Measurements from ENCODE around the gene PAFAH2.
A peak's percentile ranks its signal among the peaks of the same experiment; 100 is the strongest.

The PAFAH2 gene

DNA sequence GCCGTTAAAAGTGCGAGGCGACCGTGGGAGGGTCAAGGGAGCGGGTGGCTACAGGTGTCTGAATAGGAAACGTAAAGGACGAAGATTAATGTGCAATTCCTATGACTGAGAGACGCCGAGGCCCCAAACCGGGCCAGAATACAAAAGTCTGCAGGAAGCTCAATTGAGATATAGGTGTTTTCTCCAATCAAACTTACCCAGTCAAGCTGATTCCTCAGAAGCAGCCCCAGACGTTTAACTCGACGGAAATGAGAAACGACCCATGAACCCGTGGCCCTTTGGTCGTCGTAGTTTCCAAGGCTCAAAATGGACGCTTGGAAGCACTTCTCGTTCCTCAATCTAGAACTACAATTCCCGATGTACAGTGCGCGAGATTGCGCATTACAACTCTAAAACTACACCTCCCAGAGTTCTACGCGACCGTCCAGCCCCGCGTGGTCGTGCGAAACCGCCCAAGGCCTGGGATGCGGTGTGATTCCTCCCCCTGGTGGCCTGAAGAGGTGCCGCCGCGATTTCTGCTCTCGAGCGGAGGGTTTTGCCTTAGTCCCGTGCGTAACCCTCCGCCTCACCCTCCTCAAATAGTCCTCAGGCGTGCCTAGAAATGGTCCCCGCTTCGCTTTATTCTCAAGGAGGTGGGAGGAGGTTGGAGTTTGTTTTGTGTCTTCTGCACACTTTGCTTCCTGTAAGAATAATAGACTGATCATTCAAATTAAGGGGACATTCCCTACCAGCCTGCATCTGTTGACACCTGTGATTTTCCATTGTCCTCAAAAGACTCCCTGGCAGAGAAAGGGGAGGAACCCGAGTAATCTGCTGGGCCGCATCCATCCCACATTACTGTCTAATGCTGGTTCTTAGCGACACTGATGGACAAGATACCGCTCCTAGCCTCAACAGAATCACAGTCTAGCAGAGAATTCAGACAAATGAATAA is at the start of gene PAFAH2:
PAFAH2 (minus strand) TSS at position 236 of the 934 bp plus-strand sequence. CDS start 7,247 bp downstream, outside the sequence.
- peak; percentile 97 for DNase-seq

- no peak for DNase-seq
These were observed 49.5 kb upstream of the PAFAH2 start for GRCh38 chr1:26047278-26047874.

- DNase-seq = no peak
These were observed 48.6 kb upstream of the PAFAH2 start for GRCh38 chr1:26046246-26047095.

DNA sequence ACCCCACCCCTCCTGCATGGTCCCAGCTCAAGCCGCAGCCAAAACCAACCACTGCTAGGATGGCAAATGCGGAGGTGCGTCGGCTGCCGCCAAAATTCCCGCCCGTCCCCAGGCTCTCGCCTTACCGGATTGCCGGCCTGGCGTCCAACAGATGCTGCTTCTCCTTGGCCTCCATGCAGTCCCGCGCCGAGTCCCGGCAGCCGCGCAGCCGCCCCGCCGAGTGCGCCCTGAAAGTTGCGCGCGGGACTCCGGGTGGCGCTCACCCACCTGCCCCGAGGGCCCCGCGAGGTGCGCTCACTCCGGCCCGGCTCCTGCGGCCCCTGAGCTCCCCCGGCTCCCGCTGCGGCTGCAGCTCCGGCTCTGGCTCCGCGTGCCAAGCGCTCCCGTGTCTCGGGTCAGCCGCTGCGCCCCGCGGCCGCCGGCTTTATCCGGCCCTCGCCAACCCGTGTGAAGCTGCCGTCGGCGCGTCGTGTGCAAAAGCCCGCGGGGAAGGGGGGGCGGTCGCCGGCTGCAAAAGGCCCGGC is 47.9 kb upstream of the PAFAH2 start, which contains the start of gene SLC30A2:
SLC30A2 (minus strand) TSS at position 397 of the 524 bp plus-strand sequence; CDS start at position 175, 222 bp downstream.
- no peak for DNase-seq

DNA sequence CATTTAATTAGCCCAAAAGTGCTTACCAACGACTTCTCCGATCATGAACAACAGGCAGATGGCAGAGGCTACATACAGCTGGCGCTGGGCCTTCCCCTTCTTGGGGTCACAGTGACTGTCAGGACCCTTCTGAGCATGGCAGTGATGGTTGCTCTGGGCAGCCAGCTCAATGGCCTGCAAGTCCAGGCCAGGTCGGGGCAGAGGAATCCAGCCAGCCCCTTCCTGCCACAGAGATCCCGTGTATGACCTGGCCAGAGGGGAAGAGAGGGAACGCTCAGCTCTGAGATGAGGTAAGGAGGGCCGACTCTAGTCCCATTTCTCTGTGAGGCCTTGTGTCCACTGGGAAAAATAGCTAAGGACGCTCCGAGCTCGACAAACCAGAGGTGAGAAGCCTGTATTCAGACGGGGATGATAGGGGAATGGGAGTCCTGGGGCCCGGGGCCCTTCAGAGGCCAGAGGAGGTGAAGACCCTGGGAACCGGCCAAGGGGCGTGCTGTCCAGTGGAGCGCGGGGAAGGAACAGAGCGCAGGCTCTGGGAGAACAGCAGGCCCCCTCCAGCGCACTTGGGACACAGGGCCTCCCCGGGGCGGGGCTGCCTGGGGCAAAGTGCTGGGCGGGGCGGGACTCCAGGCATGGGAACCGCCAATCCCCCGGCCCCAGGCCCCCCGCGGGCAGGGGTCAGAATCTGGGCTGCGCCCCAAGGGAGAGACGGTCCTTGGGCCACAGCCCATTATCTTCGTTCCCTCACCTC is 47.3 kb upstream of the PAFAH2 start:
- DNase-seq = no peak

DNA sequence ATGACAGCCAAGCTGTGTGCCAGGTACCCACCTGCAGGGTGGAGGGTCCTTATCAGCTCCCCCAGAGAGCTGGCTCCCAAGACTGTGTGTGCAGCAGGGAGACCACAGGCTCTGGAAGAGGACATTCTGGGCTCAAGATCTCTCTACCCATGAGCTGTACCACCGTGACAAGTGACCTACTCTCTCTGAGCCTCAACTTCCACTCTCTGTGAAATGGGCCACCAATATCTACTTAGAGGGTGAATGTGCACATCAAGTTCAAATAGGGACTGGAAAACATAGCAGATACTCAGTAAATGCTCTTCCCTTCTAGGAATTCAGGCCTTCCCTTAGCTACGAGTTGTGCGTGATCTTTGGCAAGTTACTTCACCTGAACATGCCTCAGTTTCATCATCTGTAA is 46.6 kb upstream of the PAFAH2 start:
- DNase-seq = no peak

DNA sequence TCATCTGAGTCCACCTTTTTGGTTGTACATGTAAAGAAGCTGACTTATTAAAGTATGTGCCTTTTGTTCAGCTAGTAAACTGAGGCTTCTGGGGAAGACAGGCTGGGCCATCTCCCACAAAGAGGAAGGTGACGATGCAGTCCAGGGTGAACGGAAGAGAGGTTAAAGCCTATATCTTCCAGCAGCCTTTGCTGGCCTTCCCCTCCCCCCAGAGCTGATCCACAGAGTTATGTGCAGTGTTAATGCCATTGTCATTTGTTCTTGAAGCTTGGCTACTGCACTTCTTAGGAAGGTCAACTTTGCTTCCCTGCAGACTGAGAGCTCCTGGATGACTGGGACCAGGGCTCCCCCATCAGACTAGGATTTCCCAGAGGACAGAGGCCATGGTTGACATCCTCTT is 45.9 kb upstream of the PAFAH2 start:
- no peak for DNase-seq

DNA sequence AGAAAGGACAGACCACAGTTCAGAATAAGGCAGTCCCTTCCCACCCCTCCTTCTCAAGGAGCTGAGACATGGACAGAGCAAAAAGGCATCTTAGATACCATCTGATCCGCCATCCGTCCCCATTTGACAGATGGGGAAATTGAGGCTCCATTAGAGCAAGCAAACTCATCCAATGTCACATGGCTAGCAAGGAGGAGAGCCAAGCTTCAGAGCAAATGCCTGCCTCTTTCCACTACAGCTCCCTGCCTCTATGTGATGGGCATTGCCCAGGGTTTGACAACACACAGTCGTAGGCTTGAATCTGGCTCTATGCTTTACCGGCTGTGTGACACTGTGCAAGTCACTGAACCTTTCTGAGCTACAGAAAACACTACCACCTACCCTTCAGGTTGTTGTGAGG is 44.1 kb upstream of the PAFAH2 start:
- no peak for DNase-seq

DNA sequence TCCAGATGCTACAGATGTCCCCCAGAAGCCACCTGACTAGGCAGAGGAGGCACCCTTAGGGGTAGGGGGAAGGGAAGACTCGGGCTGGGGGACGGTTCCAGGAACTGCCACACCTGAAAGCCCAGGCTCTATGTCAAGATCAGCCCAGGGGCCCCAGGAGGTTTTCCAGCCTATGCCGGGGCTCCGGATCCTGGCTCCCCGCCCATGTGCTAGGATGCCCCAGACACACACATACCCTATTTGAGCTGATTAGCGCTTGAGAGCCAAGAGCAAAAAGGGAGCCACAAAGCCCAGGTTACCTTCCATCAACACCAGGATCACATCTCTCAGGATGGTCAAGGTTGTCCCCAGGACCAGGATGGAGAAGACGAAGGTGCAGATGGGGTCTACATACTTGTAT is 43.5 kb upstream of the PAFAH2 start:
- DNase-seq = no peak

DNA sequence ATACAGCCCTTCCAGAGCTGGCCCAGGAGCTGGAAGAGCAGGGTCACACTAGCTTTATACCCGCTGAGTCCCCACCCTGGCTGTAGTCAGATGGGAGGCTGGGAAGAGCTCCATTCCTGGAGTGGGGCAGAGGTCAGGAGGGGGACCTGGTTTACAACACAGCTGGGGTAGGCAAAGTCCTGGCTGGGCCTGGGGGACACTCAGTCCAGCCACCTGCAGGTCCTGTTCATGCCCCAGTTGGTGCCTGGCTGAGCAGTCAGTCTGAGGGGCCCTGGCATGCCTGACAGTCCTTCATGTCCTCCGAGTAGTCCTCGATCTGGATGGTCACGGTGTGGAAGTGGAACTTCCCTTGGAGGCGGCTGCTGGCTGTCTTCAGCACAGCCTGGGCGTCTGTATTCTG is 41.0 kb upstream of the PAFAH2 start:
- DNase-seq = no peak

- DNase-seq = no peak
These were observed 40.6 kb upstream of the PAFAH2 start for GRCh38 chr1:26038477-26038876.

DNA sequence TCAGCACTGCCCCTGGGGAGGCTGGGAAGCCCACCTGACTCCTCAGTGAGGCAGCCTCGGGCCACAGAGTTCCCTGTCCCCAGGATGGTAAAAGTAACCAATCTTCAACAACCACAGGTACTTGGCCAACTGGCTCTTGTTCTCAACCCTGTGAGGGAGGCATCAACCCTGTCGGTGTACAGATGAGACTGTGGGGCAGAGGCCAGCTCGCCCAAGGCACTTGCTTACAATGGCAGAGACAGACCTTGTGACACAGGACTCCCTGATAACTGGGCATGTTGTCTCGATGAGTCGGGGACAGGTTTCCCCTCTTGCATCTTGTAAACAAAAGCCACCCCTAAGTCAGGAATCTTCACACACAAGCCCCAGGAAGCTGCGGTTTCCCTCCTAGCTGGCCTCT is 40.0 kb upstream of the PAFAH2 start:
- DNase-seq = no peak

DNA sequence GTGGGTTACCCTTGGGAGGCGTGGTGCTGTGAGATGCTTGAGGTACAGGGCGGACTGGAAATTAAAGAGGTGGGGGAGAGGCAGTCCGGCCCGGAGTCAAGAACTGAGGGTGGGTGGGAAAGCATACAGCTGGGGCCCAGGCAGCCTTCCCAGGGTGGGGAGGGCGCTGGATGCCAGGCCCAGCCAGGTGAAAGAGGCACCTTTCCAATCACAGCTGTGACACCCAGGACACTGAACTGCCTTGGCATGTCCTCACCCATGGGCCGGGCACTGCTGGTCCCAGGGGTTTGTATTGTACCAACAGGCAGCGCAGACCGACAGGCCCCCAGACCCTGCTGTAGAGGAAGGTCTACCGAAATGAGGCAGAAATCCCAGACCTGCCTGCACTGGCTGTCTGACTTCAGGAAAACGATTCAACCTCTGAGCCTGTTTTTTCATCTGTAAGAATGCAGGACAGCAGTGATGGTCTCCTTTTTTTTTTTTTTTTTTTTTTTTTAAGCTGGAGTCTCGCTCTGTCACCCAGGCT is 39.0 kb upstream of the PAFAH2 start:
- no peak for DNase-seq

- no peak for DNase-seq
These were observed 38.3 kb upstream of the PAFAH2 start for GRCh38 chr1:26035959-26036755.

GRCh38 chr1:26035203-26035958 is 37.5 kb upstream of the PAFAH2 start:
- peak; percentile 79 for DNase-seq

DNA sequence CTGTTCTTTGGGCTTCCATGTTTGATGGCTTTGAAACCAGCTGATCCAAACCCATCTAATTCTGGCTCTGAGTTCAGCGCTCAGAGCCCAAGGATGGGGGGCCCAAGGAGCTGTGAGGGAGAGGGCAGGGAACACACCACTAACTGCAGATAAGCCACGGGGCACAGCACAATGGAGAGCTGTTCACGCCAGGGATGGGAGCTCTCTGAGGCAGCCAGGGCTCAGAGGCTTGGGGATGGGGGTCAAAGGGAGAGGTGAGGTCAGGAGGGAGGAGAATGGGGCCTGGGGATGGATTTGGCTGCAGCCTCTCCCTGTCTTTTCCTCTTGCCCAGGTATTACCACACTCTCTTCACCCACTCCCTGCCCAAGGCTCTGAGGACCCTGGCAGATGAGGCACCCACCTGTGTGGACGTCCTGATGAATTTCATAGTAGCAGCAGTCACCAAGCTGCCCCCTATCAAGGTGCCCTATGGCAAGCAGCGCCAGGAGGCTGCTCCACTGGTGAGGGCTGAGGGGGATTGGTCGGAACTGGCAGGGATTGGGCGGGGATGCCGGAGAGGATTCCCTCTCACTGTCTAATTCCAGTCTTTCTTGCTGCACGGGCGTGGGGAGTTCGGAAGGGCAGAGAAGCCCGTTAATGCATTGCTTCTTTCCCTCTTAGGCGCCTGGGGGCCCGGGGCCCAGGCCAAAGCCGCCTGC is 36.8 kb upstream of the PAFAH2 start:
- DNase-seq = no peak

DNA sequence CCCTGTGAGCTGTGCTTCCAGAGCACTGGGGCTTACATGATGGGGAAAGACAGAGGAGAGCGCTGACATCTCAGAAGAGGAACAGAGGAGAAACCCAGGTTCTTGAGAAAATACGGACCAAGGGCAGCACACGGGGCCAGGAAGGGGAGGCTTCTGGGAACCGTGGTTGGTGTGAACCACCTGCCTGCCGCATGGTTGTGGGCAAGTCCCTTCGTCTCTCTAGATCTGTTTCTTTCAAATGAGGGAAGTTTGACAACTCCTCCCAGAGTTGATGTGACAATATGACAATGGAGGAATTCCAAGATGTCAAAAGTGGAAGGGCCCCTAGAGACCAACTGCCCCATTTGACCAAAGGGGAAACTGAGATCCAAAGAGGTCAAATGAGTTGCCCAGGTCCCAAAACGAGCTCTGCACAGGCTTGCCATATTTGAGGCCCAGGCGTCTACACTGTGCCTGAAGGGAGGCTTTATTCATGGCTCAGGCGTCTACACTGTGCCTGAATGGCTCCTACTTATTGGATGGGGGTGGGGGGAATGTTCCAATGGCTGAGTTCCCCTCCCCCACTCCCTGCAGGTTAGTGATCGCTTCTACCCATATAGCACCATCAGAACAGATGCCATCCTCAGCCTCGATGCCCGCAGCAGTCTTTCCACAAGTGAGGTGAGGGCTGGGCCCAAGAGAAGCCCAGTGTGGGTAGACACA is 34.9 kb upstream of the PAFAH2 start:
- DNase-seq = no peak

- DNase-seq = no peak
These were observed 33.9 kb upstream of the PAFAH2 start for GRCh38 chr1:26031611-26032220.

DNA sequence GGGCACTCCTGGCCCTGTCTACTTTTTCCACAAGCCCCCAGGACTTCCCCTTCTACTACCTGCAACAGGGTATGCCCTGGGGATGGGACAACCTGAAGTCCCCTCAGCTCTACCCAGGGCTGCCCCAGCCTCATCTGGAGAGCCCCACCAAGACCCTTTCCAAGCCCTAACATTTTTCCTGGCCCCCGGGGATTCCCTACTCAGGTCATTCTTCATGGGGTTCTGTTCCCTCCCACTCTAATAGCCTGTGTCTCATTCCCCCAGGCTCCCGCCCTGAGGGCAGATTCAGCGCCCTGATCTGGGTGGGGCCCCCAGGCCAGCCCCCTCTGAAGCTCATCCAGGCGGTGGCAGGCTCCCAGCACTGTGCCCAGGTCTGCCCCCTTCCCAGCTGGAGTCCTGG is 33.3 kb upstream of the PAFAH2 start:
- no peak for DNase-seq
